Amniotic epithelial cell (primary cell): ENCODE measurements around the gene ZNF277.
"Not testable (repeated sequence)": the region's sequence is repeated elsewhere in the genome, so short reads cannot be mapped to it uniquely, and the experiment has no call there.

Source experiments
- DNase-seq: peaks from one replicate; pipeline ENCODE4 v3.0.0-alpha.2; 2010; ENCODE audit warnings: low read depth

The ZNF277 gene

GRCh38 chr7:112211348-112211907, 4.9 kb downstream of the ZNF277 start:
- DNase-seq, result peak; percentile 75

GRCh38 chr7:112212571-112212970, 6.1 kb downstream of the ZNF277 start:
- DNase-seq, result peak; percentile 39

- no peak for DNase-seq
Observed at GRCh38 chr7:112213735-112214134, 7.2 kb downstream of the ZNF277 start.

GRCh38 chr7:112214268-112214667, 7.8 kb downstream of the ZNF277 start:
- no peak for DNase-seq

- DNase-seq, result no peak
Observed at GRCh38 chr7:112214883-112215282, 8.4 kb downstream of the ZNF277 start.

GRCh38 chr7:112215787-112216186, 9.3 kb downstream of the ZNF277 start:
- no peak for DNase-seq

GRCh38 chr7:112220877-112221434, 14.5 kb downstream of the ZNF277 start:
- DNase-seq, result no peak

- no peak for DNase-seq
Observed at GRCh38 chr7:112223310-112223709, 16.8 kb downstream of the ZNF277 start.

- no peak for DNase-seq
Observed at GRCh38 chr7:112224186-112224585, 17.7 kb downstream of the ZNF277 start.

GRCh38 chr7:112225006-112225405, 18.5 kb downstream of the ZNF277 start:
- no peak for DNase-seq

- DNase-seq, result no peak
Observed at GRCh38 chr7:112226701-112227276, 20.3 kb downstream of the ZNF277 start.

GRCh38 chr7:112228632-112229031, 22.1 kb downstream of the ZNF277 start:
- no peak for DNase-seq

- DNase-seq, result no peak
Observed at GRCh38 chr7:112232212-112232978, 25.9 kb downstream of the ZNF277 start.

GRCh38 chr7:112233048-112233697, 26.7 kb downstream of the ZNF277 start:
- no peak for DNase-seq

- DNase-seq, result no peak
Observed at GRCh38 chr7:112234147-112234546, 27.7 kb downstream of the ZNF277 start.

GRCh38 chr7:112236597-112236996, 30.1 kb downstream of the ZNF277 start:
- DNase-seq, result no peak

GRCh38 chr7:112238330-112238729, 31.8 kb downstream of the ZNF277 start:
- DNase-seq, result no peak

GRCh38 chr7:112238852-112239610, 32.5 kb downstream of the ZNF277 start:
- peak; percentile 12 for DNase-seq

GRCh38 chr7:112248598-112248997, 42.1 kb downstream of the ZNF277 start:
- DNase-seq, result no peak

- not testable (repeated sequence) for DNase-seq
Observed at GRCh38 chr7:112249967-112250366, 43.5 kb downstream of the ZNF277 start.

GRCh38 chr7:112252141-112252540, 45.6 kb downstream of the ZNF277 start:
- no peak for DNase-seq

GRCh38 chr7:112252691-112253090, 46.2 kb downstream of the ZNF277 start:
- DNase-seq, result no peak
